Tibial nerve (tissue), 4 donors: Measurements from ENCODE around the gene CHST2. TPM values are rescaled to one million over a fixed set of nuclear protein-coding genes. Genes with fewer than 3 reads are reported as not detected.

Source experiments
- DNase-seq, 2 donors: peaks; one replicate each; pipeline ENCODE4 v3.0.0-alpha.2; 2019; ENCODE audit warnings: low spot score in 2 of 2
- H3K27ac ChIP-seq, 4 donors: fragments of 200-600 bp; sonication (generic) in 3 of 4; one replicate each; pipeline ENCODE4 v1.5.1; 2017 to 2019; ENCODE audit warnings: mild to moderate bottlenecking in 1 of 4
- H3K27me3 ChIP-seq, 2 donors: fragments of 200-600 bp; sonication (generic) in 1 of 2; one replicate each; pipeline versions ENCODE4 v1.5.1 to v1.6.0; 2017 to 2019
- H3K36me3 ChIP-seq, 3 donors: fragments of 200-600 bp; sonication (generic); one replicate each; pipeline ENCODE4 v1.5.1; 2018 to 2019
- H3K4me1 ChIP-seq, 4 donors: fragments of 200-600 bp; sonication (generic) in 3 of 4; one replicate each; pipeline ENCODE4 v1.5.1; 2017 to 2019
- H3K4me3 ChIP-seq, 4 donors: fragments of 200-600 bp; sonication (generic) in 3 of 4; one replicate each; pipeline ENCODE4 v1.5.1; 2017 to 2019; ENCODE audit warnings: mild to moderate bottlenecking in 1 of 4, moderate library complexity in 1 of 4
- H3K9me3 ChIP-seq, 4 donors: fragments of 200-600 bp; sonication (generic) in 3 of 4; one replicate each; pipeline ENCODE4 v1.5.1; 2017 to 2019
- EP300 ChIP-seq, 2 donors: sonication (generic); formaldehyde crosslinking; IDR thresholded peaks; one replicate each; pipeline ENCODE4 v1.6.1; 2017; ENCODE audit warnings: antibody characterized with exemption in 2 of 2, mild to moderate bottlenecking in 1 of 2
- POLR2A ChIP-seq, 2 donors: fragments of 450-650 bp; IDR thresholded peaks; one replicate each; pipeline ENCODE4 v1.6.1; 2017; ENCODE audit warnings: antibody characterized with exemption in 2 of 2, mild to moderate bottlenecking in 2 of 2, moderate library complexity in 2 of 2
- WGBS, 2 donors: methylation state at CpG; one replicate each; pipeline ENCODE4 v1.1.5; 2018; 5-methylcytosine and 5-hydroxymethylcytosine counted together
- total RNA-seq, 4 donors: library from RNA; depleted of rRNA; stranded (reverse); fragments of >200 nt; gene quantifications; one replicate each; pipeline ENCODE4 v1.1.0, GENCODE V29; 2016
- TF ChIP-seq, protein P1 (sequence below), 5 experiments: fragments of 200-600 bp in 3 of 5; fragments of 450-650 bp in 2 of 5; sonication (generic) in 3 of 5; IDR thresholded peaks; one replicate each; pipeline ENCODE4 v1.5.1; 2016 to 2019; ENCODE audit warnings: antibody characterized with exemption in 5 of 5, mild to moderate bottlenecking in 3 of 5, moderate library complexity in 2 of 5

CHST2 gene
- total RNA-seq, 4 donors from 2014 or later = 14.7 to 33.7 (median 18.8) TPM

DNA sequence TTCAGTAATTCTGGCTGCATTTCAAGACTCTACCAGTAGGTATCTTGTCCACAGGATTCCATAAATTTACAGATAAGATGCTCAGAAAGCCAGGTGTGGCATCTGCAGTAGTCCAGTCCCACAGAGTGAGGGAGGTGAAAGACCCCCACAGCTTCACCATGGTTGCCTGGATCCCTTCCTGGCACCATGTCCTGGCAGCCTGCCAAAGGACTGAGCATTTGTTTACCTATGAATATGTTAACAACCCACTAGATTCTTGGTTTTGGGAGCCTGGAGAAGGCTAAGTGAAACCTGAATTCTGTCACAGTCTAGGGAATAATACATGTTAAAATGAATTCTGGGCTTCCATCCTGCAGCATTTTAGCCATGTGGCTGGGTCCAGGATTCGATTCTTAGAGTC is 14.9 kb downstream of the CHST2 start:
- no peaks in the 10 kb centered on the region for H3K9me3 ChIP-seq
- no peak for DNase-seq
- 69 to 86% methylated on average over 1 of the region's 1 CpG for WGBS, 2 donors
- H3K36me3 ChIP-seq = no peaks in the 10 kb centered on the region
- H3K27me3 ChIP-seq = peaks cover 0 to 3% of the 10 kb centered on the region in 2 donors
- no peak overlapping the region for H3K27ac ChIP-seq
- no peak for TF ChIP-seq EP300 (IDR thresholded peaks at IDR 0.05)
- TF ChIP-seq, protein P1, sequence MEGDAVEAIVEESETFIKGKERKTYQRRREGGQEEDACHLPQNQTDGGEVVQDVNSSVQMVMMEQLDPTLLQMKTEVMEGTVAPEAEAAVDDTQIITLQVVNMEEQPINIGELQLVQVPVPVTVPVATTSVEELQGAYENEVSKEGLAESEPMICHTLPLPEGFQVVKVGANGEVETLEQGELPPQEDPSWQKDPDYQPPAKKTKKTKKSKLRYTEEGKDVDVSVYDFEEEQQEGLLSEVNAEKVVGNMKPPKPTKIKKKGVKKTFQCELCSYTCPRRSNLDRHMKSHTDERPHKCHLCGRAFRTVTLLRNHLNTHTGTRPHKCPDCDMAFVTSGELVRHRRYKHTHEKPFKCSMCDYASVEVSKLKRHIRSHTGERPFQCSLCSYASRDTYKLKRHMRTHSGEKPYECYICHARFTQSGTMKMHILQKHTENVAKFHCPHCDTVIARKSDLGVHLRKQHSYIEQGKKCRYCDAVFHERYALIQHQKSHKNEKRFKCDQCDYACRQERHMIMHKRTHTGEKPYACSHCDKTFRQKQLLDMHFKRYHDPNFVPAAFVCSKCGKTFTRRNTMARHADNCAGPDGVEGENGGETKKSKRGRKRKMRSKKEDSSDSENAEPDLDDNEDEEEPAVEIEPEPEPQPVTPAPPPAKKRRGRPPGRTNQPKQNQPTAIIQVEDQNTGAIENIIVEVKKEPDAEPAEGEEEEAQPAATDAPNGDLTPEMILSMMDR (IDR thresholded peaks at IDR 0.05) = no peak
- no peak for TF ChIP-seq POLR2A (IDR thresholded peaks at IDR 0.05)
- H3K4me1 ChIP-seq = no peaks in the 10 kb centered on the region
- H3K4me3 ChIP-seq = no peak overlapping the region

GRCh38 chr3:143135150-143135549 is 15.6 kb downstream of the CHST2 start:
- H3K36me3 ChIP-seq = no peaks in the 10 kb centered on the region
- no peak overlapping the region for H3K27ac ChIP-seq
- peaks cover 0 to 3% of the 10 kb centered on the region in 2 donors for H3K27me3 ChIP-seq
- H3K4me3 ChIP-seq = no peak overlapping the region
- 28 to 39% methylated on average over 2 of the region's 2 CpGs for WGBS, 2 donors
- TF ChIP-seq, protein P1 (IDR thresholded peaks at IDR 0.05) = no peak
- TF ChIP-seq EP300 (IDR thresholded peaks at IDR 0.05) (no peak), POLR2A (IDR thresholded peaks at IDR 0.05) (no peak)
- no peaks in the 10 kb centered on the region for H3K4me1 ChIP-seq
- DNase-seq = no peak
- no peaks in the 10 kb centered on the region for H3K9me3 ChIP-seq

- peaks cover 0 to 3% of the 10 kb centered on the region in 2 donors for H3K27me3 ChIP-seq
- H3K36me3 ChIP-seq = no peaks in the 10 kb centered on the region
- no peak for DNase-seq
- no peak overlapping the region for H3K4me3 ChIP-seq
- H3K9me3 ChIP-seq = no peaks in the 10 kb centered on the region
- H3K27ac ChIP-seq = no peak overlapping the region
- H3K4me1 ChIP-seq = no peaks in the 10 kb centered on the region
- no peak for TF ChIP-seq EP300 (IDR thresholded peaks at IDR 0.05)
- 70 to 93% methylated on average over 2 of the region's 2 CpGs for WGBS, 2 donors
Observed at GRCh38 chr3:143137435-143138036, 18.0 kb downstream of the CHST2 start.

GRCh38 chr3:143138953-143139352 is 19.4 kb downstream of the CHST2 start:
- Histone ChIP-seq H3K9me3 (no peaks in the 10 kb centered on the region), H3K36me3 (no peaks in the 10 kb centered on the region), H3K4me3 (no peak overlapping the region), H3K27ac (no peak overlapping the region), H3K27me3 (peaks cover 0 to 3% of the 10 kb centered on the region in 2 donors), H3K4me1 (no peaks in the 10 kb centered on the region)
- DNase-seq = no peak
- WGBS, 2 donors = 84 to 94% methylated on average over 3 of the region's 3 CpGs
- TF ChIP-seq, protein P1 (IDR thresholded peaks at IDR 0.05) = no peak
- no peak for TF ChIP-seq POLR2A (IDR thresholded peaks at IDR 0.05)
- no peak for TF ChIP-seq EP300 (IDR thresholded peaks at IDR 0.05)

- Histone ChIP-seq H3K27me3 (no peaks in the 10 kb centered on the region), H3K4me1 (no peaks in the 10 kb centered on the region), H3K9me3 (no peaks in the 10 kb centered on the region), H3K36me3 (no peaks in the 10 kb centered on the region), H3K4me3 (no peak overlapping the region), H3K27ac (no peak overlapping the region)
- WGBS, 2 donors = 33 to 34% methylated on average over 7 of the region's 7 CpGs
- no peak for DNase-seq
- peak in 1 of 2 donors; percentile 50 for TF ChIP-seq EP300 (IDR thresholded peaks at IDR 0.05)
- TF ChIP-seq, protein P1 (IDR thresholded peaks at IDR 0.05) = no peak
Observed at GRCh38 chr3:143139762-143140161, 20.2 kb downstream of the CHST2 start.

DNA sequence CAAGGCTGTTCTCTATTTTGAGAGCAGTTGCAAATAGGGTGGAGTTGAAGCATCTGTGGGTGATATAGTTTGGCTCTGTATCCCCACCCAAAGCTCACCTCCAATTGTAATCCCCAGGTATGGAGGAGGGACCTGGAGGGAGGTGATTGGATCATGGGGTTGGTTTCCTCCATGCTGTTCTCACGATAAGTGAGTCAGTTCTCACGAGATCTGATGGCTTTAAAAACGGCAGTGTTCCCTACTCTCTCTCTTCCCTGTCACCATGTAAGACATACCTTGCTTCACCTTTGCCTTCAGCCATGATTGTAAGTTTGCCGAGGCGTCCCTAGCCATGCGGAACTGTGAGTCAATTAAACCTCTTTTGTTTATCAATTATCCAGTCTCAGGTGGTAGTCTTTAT is 21.0 kb downstream of the CHST2 start:
- Histone ChIP-seq H3K36me3 (no peaks in the 10 kb centered on the region), H3K4me1 (no peaks in the 10 kb centered on the region), H3K27ac (no peak overlapping the region), H3K9me3 (no peaks in the 10 kb centered on the region), H3K4me3 (no peak overlapping the region), H3K27me3 (no peaks in the 10 kb centered on the region)
- TF ChIP-seq, protein P1 (IDR thresholded peaks at IDR 0.05) = no peak
- no peak for DNase-seq
- 90 to 92% methylated on average over 6 of the region's 6 CpGs for WGBS, 2 donors
